Hepatic stellate cell (primary cell): Measurements from ENCODE around the gene OLIG1.
A peak's percentile ranks its signal among the peaks of the same experiment; 100 is the strongest.

ENCODE experiments used
- DNase-seq: peaks from one replicate; pipeline ENCODE4 v3.0.0; 2011; ENCODE audit warnings: low spot score

The OLIG1 gene

GRCh38 chr21:33063907-33064622 lies 5.9 kb upstream of the OLIG1 start:
- no peak for DNase-seq

- DNase-seq, result no peak
Observed at GRCh38 chr21:33064623-33065390, 5.1 kb upstream of the OLIG1 start.

- DNase-seq, result no peak
Observed at GRCh38 chr21:33067043-33067442, 2.9 kb upstream of the OLIG1 start.

- DNase-seq, result no peak
Observed at GRCh38 chr21:33067457-33067856, 2.5 kb upstream of the OLIG1 start.

- DNase-seq, result no peak
Observed at GRCh38 chr21:33069243-33069642, 698 bp upstream of the OLIG1 start.

GRCh38 chr21:33069645-33069993 lies 322 bp upstream of the OLIG1 start:
- DNase-seq, result no peak

DNA sequence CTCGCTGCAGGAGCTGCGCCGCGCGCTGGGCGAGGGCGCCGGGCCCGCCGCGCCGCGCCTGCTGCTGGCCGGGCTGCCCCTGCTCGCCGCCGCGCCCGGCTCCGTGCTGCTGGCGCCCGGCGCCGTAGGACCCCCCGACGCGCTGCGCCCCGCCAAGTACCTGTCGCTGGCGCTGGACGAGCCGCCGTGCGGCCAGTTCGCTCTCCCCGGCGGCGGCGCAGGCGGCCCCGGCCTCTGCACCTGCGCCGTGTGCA lies 730 bp downstream of the OLIG1 start:
- DNase-seq, result no peak

DNA sequence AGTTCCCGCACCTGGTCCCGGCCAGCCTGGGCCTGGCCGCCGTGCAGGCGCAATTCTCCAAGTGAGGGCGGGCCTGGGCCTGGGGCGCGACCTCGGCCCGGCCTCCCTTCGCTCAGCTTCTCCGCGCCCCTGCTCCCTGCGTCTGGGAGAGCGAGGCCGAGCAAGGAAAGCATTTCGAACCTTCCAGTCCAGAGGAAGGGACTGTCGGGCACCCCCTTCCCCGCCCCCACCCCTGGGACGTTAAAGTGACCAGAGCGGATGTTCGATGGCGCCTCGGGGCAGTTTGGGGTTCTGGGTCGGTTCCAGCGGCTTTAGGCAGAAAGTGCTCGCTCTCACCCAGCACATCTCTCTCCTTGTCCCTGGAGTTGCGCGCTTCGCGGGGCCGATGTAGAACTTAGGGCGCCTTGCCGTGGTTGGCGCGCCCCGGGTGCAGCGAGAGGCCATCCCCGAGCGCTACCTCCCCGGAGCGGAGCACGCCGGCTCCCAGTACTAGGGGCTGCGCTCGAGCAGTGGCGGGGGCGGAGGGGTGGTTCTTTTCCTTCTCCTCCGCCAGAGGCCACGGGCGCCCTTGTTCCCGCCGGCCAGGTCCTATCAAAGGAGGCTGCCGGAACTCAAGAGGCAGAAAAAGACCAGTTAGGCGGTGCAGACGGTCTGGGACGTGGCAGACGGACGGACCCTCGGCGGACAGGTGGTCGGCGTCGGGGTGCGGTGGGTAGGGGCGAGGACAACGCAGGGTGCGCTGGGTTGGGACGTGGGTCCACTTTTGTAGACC lies 1.2 kb downstream of the OLIG1 start:
- DNase-seq, result no peak

DNA sequence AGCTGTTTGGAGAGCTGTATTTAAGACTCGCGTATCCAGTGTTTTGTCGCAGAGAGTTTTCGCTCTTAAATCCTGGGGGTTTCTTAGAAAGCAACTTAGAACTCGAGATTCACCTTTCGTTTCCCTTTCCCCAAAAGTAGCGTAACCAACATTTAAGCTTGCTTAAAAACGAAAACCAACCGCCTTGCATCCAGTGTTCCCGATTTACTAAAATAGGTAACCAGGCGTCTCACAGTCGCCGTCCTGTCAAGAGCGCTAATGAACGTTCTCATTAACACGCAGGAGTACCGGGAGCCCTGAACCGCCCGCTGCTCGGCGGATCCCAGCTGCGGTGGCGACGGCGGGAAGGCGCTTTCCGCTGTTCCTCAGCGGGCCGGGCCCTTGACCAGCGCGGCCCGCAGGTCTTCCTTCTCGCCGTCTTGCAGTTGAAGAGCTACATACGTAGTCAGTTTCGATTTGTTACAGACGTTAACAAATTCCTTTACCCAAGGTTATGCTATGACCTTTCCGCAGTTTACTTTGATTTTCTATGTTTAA lies 1.9 kb downstream of the OLIG1 start:
- no peak for DNase-seq

DNA sequence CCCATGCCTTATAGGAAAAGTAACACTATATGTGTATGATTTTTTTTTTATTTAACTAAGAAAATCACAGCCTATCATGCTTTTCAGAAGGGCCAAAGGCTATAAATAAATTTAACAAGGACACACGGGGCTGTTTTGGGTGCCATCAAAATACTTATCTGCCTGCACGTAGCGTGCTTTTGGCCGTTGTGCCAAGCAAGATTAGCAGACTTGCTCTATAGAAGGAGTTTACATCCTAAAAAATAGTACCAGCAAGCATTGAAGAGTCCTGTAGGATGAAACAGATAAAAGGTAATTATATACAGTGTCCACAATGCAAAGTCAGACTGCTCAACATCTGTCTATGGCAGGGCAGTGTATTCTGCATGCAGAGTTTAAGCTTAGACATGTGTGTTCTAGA lies 3.7 kb downstream of the OLIG1 start:
- no peak for DNase-seq

DNA sequence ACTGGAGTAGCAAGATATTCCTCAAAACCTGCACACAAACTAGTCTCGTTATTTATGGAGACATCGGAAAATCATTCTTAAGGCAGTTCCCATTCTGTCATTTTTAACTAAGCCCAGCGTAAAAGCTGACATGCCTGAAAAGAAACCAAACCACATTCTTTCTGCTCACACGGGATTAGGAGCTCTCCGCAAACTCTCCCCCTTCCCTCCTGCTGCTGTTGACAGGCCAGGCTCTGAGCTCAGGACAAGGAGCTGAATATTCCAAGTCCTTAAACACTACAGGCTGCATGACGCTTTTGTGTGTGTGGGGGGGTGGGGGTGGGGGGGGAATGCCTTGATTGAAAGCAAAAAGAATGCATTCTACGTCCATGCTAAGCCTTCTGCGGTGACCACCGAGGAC lies 5.2 kb downstream of the OLIG1 start:
- no peak for DNase-seq

DNA sequence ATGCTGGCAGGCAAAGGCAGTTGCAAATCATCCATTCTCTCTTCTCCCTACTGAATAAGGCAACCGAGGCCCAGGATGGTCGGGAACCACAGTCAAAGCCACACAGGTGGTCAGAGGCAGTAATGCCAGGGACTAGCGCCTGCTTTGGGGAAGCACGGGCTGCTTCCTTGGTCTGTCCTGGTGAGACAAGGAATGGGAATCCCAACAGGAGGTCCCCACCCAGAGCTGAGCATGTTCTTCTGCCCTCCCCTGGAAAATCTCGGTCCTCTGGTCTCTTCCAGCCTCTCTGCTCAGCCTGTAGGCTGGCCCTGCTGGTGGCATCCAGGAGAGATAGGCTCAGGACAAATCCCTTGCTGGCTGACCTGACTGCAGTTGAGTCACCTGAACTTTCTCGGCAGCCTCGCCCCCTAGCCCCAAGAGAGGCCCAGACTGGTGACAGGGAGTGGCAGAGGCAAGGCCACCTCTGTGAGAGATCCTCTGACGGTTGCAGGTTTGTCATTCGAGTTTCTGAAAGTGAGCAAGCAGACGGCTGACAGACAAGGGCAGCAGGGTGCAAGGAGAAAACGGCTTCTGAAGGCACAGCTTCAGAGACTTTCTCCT lies 5.8 kb downstream of the OLIG1 start:
- DNase-seq, result no peak

- no peak for DNase-seq
Observed at GRCh38 chr21:33076600-33077329, 6.8 kb downstream of the OLIG1 start.

- DNase-seq, result peak; percentile 42
Observed at GRCh38 chr21:33078907-33079582, 9.1 kb downstream of the OLIG1 start.

GRCh38 chr21:33080376-33080775 lies 10.4 kb downstream of the OLIG1 start:
- DNase-seq, result no peak

DNA sequence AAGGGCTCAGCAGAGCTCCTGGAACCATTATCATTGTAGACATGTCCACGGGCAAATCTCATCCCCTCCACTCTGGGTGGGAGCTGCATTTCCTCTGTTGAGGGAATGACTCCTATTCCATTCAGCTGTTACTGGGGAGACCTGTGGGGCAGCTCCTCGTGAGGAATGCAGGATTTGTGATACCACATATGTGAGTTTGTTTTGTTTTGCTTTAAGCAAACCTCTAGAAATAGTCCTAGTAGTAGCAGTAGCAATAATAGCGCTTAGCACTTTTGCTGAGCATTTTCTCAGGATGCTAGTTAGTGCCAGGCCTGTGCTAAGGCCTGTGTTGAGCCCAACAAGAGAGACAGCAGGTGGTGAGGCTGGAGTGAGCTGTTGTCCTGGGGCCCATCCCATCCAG lies 10.8 kb downstream of the OLIG1 start:
- DNase-seq, result no peak

DNA sequence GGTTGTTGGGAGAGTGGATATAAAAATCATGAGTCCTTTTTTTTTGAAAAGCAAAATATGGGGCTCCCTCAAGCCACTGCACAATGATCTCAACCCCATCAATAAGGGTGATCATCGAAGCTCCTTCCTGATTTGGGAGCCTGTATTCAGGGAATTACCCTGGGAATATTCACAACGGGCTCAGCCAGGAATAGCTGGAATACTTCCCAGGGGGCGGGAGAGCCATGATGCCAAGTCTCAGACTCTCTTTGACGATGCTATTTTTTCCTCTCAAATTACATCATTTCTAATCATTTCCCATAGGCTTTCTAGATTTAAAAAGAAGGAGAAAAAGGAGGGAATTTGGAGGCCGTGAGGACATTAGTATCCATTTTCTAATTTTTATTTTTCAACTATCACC lies 18.4 kb downstream of the OLIG1 start:
- DNase-seq, result no peak

DNA sequence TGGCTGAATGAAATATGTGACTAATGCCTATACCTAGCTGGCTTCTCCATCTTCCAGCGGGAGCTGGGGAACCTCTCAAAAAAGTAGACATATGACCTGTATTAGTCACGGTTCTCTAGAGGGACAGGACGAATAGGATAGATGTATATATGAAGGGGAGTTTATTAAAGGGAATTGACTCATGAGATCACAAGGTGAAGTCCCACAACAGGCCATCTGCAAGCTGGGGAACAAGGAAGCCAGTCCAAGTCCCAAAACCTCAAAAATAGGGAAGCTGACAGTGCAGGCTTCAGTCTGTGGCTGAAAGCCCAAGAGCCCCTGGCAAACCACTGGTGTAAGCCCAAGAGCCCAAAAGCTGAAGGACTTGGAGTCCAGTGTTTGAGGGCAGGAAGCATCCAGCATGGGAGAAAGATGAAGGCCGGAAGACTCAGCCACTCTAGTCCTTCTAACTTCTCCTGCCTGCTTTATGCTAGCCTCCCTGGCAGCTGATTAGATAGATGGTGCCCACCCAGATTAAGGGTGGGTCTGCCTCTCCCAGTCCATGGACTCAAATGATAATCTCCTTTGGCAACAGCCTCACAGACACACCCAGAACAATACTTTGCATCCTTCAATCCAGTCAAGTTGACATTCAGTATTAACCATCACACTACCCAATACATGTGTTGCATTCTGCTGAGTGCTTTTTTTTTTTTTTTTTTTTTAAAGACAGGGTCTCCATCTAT lies 19.6 kb downstream of the OLIG1 start:
- no peak for DNase-seq

- DNase-seq, result no peak
Observed at GRCh38 chr21:33096426-33096825, 26.5 kb downstream of the OLIG1 start.

DNA sequence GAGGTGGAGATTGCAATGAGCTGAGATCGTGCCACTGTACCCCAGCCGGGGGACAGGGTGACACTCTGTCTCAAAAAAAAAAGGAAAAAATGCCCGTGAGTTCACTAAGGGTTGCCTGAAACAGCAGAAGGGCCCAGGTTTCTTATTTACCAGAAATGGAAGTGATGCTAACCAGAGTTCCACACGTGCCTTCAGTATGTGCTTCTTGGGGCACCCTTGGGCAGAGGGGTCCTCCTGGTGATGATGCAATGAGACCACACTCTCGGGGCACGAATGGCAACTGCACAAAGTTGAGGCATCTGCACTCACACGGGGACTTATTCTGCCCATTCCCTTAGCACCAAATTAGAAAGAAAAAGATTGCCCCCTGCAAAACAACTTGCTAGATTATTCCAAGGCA lies 29.2 kb downstream of the OLIG1 start:
- DNase-seq, result no peak
